Activated T-cell treated with anti-CD3 and anti-CD28 coated beads for 4 hours (primary cell): ENCODE results near the gene ASAP3.
A peak's percentile ranks its signal among the peaks of the same experiment; 100 is the strongest.

Source experiments
- DNase-seq: peaks from one replicate; pipeline ENCODE4 v3.0.0-alpha.2; 2020

Gene ASAP3

GRCh38 chr1:23483321-23484252 lies at the start of gene ASAP3:
Gene ASAP3 (minus strand): TSS chr1:23484179. CDS start chr1:23484133, 46 bp downstream.
- peak; percentile 1 for DNase-seq

DNA sequence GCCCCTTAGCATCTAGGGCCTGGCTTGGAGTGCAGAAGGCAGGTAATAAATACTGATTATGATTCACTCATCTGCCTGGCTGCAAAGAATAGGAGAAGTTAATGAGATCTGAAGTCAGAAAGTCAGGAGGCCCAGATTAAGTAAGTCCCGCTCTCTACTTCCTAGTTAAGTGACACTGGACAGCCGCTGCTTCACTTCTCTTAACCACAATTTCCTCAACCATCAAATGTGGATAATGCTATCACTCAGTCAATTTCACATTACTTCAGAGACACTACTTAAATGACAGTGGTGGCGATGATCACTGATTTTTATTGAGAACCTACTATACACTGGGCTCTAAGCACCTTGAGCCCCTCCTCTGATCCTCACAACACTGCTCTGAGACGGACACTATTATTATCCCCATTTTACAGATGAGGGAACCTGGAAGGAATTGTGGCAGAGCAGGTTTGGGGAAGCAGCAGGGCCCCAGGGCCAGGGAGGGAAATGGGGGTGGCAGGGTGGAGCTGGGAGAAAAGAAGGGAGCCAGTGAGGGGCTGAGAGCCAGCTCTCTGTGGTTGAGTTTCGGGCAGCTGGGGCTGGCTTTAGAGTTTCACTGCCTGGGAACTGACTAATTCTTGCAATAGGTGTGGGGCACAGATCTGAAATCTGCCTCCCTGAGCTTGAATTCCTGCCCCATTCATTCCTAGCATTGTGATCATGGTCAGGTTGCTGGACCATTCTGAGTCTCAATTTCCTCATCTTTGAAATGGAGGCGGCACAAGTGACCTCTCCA lies 49.5 kb upstream of the ASAP3 start:
- DNase-seq: no peak

GRCh38 chr1:23531562-23532094 lies 47.6 kb upstream of the ASAP3 start:
- no peak for DNase-seq

- DNase-seq: peak; percentile 62
Measured at GRCh38 chr1:23530747-23531561, 47.0 kb upstream of the ASAP3 start, which contains the start of gene E2F2. Gene E2F2 (minus strand): TSS chr1:23531233. CDS start chr1:23530793, 440 bp downstream.

DNA sequence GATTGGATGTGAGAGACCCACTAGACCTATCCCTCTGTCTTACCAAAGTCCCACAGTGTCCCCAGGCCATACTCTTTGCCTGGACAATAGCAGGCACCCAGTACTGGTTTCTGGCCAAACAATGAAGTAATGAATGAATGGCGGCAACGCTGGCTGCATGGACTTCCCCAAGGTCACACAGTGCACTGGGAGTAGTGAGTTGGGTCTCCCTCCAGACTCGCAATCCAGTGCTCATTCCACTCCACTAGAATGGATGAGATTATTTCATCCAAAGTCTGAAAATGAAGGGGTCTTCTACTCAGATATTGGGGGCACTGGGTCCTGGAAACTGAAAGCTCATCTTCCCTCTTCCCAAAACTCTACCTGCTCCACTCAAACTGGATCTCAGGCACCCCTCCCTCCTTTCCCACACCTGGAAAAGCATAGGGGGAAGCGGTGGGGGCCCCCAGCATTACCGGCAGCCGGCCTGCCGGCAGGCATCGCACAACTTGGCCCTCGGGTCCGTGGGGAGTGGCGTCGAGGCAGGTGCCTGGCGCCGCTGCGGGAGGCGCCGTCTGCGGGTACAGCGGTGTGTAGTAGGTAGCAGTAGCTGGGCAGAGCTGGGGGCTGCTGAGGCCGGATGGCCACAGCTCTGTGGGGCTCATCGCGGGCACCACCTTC lies 46.2 kb upstream of the ASAP3 start:
- no peak for DNase-seq

DNA sequence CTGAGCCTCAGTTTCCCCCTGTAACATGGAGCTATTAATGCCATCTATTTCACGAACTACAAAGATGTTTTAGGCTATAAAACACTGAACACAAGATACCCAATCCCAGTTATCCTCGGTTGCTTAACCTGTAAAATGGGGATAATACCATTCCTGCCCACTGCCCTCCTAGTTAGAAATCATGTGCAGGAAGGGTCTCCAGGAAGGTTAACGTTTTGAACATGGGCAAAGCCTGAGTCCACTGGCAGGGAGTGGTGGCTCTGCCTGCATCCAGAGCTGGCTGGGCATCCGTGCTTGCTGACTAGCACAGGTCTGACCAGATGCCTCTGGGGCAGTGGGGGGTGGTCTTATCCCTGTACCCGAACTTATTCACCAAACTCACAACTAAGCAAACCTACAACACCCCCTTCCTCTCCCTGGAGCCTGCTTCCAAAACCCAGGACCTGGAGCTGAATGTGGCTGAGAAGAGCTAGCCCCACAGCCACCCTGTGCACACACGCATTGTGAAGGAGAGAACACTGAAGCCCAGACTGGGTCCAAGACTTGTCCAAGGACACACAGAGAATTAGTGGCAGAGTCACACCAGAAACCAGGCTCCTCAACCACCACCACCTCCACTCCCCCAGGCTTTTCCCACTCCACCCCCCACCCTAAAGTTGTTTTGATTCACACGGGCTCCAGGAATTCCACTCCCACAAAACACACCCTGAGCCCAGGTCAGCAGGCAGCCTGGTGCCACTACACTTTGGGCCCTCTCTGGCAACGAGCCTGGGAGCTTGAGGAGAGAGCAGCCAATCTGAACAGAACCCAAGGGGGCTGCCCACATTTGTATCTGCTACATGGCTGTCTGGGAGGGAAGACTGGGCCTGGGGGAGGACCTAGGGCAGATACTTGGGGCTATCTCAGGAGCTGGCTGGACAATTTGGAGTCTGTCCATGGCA lies 45.4 kb upstream of the ASAP3 start:
- no peak for DNase-seq

DNA sequence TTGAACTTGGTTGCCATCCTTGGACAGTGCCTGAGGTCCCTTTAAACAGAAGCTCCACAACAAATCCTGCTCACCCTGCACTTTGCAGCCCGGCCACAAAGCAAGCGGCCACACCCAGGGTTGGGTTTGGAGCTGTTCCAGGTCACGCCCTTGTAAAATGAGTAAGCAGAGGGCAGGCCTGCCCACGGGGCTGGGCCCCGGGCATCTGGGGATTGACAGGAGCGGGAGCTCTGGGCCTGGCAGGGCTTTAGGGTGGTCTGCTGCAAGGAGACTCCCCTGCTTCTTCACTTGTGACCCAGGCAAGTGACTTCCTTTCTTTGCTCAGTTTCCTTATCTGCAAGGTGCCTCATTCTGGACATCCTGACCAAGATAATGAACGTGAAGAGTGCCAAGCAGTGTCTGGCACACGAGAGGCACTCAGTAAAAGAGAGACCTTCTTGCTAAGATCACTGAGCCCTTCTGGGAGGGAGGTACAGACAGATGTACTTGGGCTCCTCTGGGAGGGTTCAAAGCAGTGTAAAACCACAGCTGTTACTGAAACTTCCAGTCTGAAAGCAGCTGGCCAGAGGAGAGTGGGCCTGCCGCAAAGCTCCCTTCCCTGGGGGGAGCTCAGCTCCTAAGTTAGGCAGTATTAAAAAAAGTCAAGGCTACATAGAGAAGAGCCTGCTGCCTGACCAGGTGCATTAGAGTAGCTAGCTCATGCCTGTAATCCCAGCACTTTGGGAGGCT lies 44.4 kb upstream of the ASAP3 start:
- peak; percentile 57 for DNase-seq

DNA sequence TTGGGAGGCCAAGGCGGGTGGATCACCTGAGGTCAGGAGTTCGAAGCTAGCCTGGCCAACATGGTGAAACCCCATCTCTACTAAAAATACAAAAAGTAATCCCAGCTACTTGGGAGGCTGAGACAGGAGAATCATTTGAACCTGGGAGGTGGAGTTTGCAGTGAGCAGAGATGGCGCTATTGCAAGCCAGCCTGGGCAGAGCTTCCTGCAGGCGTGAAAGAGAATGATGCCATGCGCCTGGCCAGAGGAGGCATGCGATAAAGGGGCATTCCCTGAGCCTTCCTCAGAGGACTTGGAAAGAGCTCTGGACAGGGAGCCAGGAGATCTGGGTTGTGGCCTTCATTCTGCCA lies 43.9 kb upstream of the ASAP3 start:
- no peak for DNase-seq

GRCh38 chr1:23527366-23527765 lies 43.4 kb upstream of the ASAP3 start:
- no peak for DNase-seq

DNA sequence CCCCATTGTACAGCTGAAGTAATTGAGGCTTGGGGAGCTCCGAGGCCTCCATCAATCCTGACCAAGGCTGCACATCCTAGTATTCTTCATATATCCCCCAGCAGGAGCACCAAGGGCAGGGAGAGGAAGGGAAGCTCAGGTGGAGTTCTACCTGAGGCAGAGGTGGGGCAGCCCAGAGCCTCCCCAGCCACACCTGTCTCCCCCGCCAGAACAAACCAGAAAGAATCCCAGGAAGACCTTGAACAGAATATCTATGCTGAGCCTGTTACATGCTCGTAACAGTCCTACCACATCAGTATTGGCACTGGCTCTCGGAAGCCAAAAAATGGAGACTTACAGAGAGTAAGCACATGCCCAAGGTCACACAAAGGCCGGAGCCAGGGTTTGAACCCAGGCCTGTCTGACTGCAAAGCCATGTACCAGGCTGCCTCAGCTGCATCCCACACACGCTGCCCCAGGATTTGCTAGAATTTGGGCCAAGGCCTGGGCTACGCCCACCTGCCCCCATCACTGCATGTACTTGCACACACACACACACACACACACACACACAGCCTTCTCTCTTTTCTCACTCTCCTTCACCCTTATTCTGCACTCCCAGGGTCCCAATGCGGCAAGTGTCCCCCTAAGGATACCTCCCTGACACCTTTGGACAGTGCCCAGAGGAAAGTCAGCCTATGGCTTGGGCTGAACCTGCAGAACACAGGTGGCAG lies 42.5 kb upstream of the ASAP3 start:
- no peak for DNase-seq

- no peak for DNase-seq
Measured at GRCh38 chr1:23525558-23526250, 41.7 kb upstream of the ASAP3 start.

DNA sequence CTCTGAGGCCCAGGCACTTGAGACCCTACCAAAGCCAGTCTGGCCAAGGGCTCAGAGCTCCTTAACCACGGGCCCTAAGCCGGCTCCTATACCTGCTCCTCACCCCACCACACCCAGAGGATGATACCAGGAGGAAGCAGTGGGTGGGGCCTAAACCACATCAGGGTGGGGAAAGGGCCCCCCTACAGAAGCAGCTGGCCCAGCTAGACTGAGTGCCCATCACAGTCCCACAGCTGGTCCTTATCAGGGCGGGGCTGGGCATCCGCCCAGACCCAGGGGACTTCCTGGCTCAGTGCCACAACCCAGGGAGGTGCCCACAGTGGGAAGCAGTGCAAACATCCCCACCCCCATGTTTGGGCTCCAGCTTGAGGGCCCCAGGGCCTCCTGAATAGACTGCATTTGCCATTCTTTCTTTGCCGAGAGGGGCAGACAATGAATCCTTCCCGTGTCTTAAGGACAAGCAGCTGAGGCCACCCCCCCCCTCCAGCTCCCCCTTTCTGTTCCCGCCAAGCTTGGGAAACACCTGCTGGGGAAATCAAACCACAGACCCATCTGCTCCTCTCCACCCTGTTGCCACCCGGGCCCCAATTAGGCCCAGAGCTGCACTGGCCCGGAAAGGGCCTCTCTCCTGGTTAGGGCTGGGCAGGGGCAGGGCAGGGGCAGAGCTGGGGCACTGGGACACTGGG lies 40.9 kb upstream of the ASAP3 start:
- no peak for DNase-seq

- DNase-seq: no peak
Measured at GRCh38 chr1:23524163-23524562, 40.2 kb upstream of the ASAP3 start.

DNA sequence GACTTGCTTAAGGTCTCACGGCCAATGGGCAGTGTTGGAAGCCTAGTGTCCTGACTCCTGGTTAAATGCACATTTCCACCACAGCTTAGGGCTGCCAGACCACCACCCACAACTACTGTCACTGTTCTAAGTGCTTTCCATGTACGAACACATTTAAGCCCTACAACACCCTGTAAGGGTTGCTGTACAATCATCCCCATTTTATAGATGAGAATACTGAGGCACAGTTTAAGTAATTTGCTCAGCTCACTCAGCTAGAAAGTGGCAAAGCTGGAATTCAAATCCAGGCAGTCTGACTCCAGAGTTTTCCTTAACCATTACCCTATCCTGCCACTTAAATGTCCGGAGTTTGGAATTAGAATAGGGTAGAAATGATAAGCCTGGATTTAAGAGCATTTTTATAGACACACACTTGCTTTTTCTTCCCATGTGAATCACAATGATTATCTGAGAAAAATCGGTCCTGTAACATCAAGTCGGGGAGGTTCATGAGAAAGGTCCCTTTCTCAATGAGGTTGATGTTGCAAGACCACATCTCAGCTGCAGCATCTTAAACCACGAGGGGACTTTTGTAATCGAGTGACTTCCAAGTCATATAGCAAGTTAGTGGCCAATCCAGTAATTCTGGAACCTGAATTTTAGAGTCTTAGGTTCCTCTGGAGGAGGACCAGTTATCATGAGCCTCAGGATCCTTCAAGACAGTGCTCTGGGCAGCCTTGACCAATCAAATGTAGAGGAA lies 38.4 kb upstream of the ASAP3 start:
- no peak for DNase-seq

DNA sequence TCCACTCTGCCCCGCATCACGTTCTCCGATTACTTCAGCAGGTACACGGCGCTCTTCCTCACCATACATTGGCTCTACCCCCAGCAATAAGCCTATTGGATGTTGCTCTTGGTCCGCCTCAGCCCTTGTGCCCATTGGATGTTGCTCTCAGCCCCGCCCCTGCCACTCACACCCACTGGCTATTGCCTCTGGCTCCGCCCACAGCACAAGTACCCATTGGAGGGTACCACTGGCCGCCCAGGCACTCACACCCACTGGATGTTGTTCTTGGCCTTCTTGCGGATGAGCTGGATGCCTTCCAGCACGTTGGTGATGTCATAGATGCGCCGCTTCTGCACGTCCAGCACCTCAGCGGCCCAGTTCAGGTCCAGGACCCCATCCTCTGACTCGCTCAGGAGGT lies 37.6 kb upstream of the ASAP3 start:
- DNase-seq: no peak

DNA sequence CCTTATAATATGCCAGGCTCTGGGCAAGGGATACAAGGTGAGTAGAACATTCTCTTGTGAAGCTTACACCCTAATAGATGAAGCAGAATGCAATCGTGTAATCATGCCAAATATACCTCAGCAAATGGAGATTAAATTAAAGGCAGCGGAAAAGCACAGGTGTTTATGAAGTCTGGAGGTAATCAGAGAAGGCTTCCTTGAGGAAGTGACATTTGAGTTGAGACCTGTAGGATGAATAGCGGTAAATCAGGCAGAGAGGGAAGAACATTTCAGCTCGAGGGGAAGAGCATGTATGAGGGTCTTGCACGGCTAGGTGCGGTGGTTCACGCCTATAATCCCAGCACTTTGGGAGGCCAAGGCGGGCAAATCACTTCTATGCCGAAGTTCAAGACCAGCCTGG lies 33.6 kb upstream of the ASAP3 start:
- no peak for DNase-seq

- DNase-seq: no peak
Measured at GRCh38 chr1:23515905-23516304, 31.9 kb upstream of the ASAP3 start.
